Hepatocyte (in vitro differentiated cells): ENCODE measurements around the gene ITSN1. TPM values are rescaled to one million over a fixed set of nuclear protein-coding genes. Genes with fewer than 3 reads are reported as not detected.
A peak's percentile ranks its signal among the peaks of the same experiment; 100 is the strongest.

ENCODE experiments used
- DNase-seq: peaks from one replicate; pipeline ENCODE4 v3.0.0-alpha.2; 2016; ENCODE audit warnings: low spot score
- H2AFZ ChIP-seq: fragments of 200-600 bp; sonication (generic); 2 replicates; pipeline ENCODE4 v1.6.0; 2016; ENCODE audit warnings: antibody characterized with exemption, mild to moderate bottlenecking
- H3K27ac ChIP-seq: fragments of 200-600 bp; sonication (generic); 2 replicates; pipeline ENCODE4 v1.5.1; 2016; ENCODE audit warnings: mild to moderate bottlenecking
- H3K27me3 ChIP-seq: fragments of 200-600 bp; sonication (generic); 2 replicates; pipeline ENCODE4 v1.6.1; 2016
- H3K36me3 ChIP-seq: fragments of 200-600 bp; sonication (generic); replicated peaks from 2 replicates; pipeline ENCODE4 v1.5.1; 2016; ENCODE audit warnings: low read depth; ENCODE audit not compliant: insufficient read depth
- H3K4me1 ChIP-seq: fragments of 200-600 bp; sonication (generic); 2 replicates; pipeline ENCODE4 v1.5.1; 2016; ENCODE audit warnings: mild to moderate bottlenecking, moderate library complexity; ENCODE audit not compliant: insufficient read depth
- H3K4me2 ChIP-seq: fragments of 200-600 bp; sonication (generic); 2 replicates; pipeline ENCODE4 v1.6.0; 2016
- H3K4me3 ChIP-seq: fragments of 200-600 bp; sonication (generic); 2 replicates; pipeline ENCODE4 v1.5.1; 2016; ENCODE audit warnings: mild to moderate bottlenecking
- H3K79me2 ChIP-seq: fragments of 200-600 bp; sonication (generic); 2 replicates; pipeline ENCODE4 v1.6.0; 2017; ENCODE audit warnings: mild to moderate bottlenecking
- H3K9me2 ChIP-seq: fragments of 200-600 bp; sonication (generic); replicated peaks from 2 replicates; pipeline ENCODE4 v1.6.0; 2017; ENCODE audit warnings: mild to moderate bottlenecking; ENCODE audit not compliant: insufficient read depth
- H3K9me3 ChIP-seq: fragments of 200-600 bp; sonication (generic); 2 replicates; pipeline ENCODE4 v1.5.1; 2016; ENCODE audit warnings: low read depth, mild to moderate bottlenecking
- H4K20me1 ChIP-seq: fragments of 200-600 bp; sonication (generic); 2 replicates; pipeline ENCODE4 v1.6.0; 2016; ENCODE audit warnings: mild to moderate bottlenecking; ENCODE audit not compliant: insufficient read depth, poor library complexity, severe bottlenecking
- EZH2 ChIP-seq: fragments of 200-600 bp; sonication (generic); IDR thresholded peaks from 2 replicates; pipeline ENCODE4 v1.6.1; 2016; ENCODE audit warnings: antibody characterized with exemption, mild to moderate bottlenecking, borderline replicate concordance
- EZH2phosphoT487 ChIP-seq: fragments of 200-600 bp; sonication (generic); IDR thresholded peaks from one replicate; pipeline ENCODE4 v1.6.1; 2018; ENCODE audit warnings: antibody characterized with exemption, mild to moderate bottlenecking, low read depth, moderate library complexity; ENCODE audit not compliant: unreplicated experiment, severe bottlenecking
- WGBS: methylation state at CpG from one replicate; pipeline ENCODE4 v1.1.6; 2016; ENCODE audit warnings: low lambda C conversion rate; ENCODE audit errors: missing lambda C conversion rate; 5-methylcytosine and 5-hydroxymethylcytosine counted together
- polyA plus RNA-seq: library from polyadenylated mRNA; unstranded; fragments of >200 nt; fragmentation: Nextera tagmentation; extraction: Ambion mirVana; gene quantifications from 2 replicates; pipeline ENCODE4 v1.2.1, GENCODE V29; 2016
- total RNA-seq: library from RNA; depleted of rRNA; stranded (reverse); fragments of >200 nt; gene quantifications from 2 replicates; pipeline ENCODE4 v1.2.3, GENCODE V29; 2014
- TF ChIP-seq, protein P1 (sequence below): fragments of 200-600 bp; sonication (generic); IDR thresholded peaks from 2 replicates; pipeline ENCODE4 v1.5.1; 2016; ENCODE audit warnings: antibody characterized with exemption, mild to moderate bottlenecking; ENCODE audit not compliant: poor library complexity

The ITSN1 gene
- total and polyA plus RNA-seq, 2 experiments from 2014 or later = 43.6 to 46.0 TPM

DNA sequence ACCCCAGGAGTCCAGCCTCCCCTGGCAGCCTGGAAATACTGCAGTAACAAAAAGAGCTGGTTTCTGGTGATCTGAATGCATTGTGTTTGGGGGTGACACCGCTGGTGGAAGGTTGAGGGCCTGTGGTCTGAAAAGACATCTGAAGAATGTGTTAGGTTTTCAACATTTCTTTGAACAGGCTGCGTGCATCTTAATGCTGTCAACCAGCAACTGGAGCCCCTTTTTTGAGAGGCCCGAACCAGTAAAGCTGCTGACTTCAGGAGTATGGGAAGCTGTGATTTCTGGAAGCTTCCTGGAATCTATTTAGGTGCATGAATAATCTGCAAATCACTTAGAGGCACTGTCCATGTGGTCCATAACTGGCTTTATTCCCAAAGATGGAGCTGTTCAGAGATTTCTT is 256.3 kb downstream of the ITSN1 start:
- no peaks in the 10 kb centered on the region for H4K20me1 ChIP-seq
- 85% methylated on average over 3 of the region's 3 CpGs for WGBS
- H3K4me3 ChIP-seq = no peak overlapping the region
- DNase-seq = no peak
- no peak overlapping the region for H3K27ac ChIP-seq
- H2AFZ ChIP-seq = no peak overlapping the region
- no peaks in the 10 kb centered on the region for H3K9me3 ChIP-seq
- no peaks in the 10 kb centered on the region for H3K79me2 ChIP-seq
- H3K27me3 ChIP-seq = no peaks in the 10 kb centered on the region
- H3K4me1 ChIP-seq = peaks cover 10% of the 10 kb centered on the region
- TF ChIP-seq EZH2phosphoT487 (no peak), EZH2 (no peak)
- TF ChIP-seq, protein P1, sequence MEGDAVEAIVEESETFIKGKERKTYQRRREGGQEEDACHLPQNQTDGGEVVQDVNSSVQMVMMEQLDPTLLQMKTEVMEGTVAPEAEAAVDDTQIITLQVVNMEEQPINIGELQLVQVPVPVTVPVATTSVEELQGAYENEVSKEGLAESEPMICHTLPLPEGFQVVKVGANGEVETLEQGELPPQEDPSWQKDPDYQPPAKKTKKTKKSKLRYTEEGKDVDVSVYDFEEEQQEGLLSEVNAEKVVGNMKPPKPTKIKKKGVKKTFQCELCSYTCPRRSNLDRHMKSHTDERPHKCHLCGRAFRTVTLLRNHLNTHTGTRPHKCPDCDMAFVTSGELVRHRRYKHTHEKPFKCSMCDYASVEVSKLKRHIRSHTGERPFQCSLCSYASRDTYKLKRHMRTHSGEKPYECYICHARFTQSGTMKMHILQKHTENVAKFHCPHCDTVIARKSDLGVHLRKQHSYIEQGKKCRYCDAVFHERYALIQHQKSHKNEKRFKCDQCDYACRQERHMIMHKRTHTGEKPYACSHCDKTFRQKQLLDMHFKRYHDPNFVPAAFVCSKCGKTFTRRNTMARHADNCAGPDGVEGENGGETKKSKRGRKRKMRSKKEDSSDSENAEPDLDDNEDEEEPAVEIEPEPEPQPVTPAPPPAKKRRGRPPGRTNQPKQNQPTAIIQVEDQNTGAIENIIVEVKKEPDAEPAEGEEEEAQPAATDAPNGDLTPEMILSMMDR = no peak
- no peak overlapping the region for H3K4me2 ChIP-seq
- H3K9me2 ChIP-seq = no peaks in the 10 kb centered on the region
- no peaks in the 10 kb centered on the region for H3K36me3 ChIP-seq

DNA sequence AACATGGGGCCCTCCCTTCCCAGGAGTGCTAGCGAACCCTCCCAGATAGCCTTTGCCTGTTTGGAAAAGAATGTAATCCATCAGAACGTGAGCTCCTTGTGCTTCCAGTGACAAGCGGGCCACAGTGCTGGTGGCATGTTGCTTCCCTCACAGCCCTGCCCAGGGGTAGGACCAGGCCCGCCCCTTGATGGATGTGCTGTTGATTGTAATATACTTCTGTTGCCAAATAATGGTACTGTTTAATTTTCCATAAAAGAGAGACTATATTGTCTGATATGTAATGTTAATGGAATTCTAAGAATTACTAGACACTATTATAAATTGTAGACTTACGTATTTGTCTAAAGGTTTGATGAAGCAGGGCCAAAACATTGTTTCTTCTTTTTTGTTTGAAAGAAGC is 256.9 kb downstream of the ITSN1 start:
- 84% methylated on average over 5 of the region's 5 CpGs for WGBS
- no peaks in the 10 kb centered on the region for H3K27me3 ChIP-seq
- no peak overlapping the region for H2AFZ ChIP-seq
- no peaks in the 10 kb centered on the region for H3K36me3 ChIP-seq
- H3K4me2 ChIP-seq = no peak overlapping the region
- no peaks in the 10 kb centered on the region for H3K9me2 ChIP-seq
- DNase-seq = no peak
- H3K4me1 ChIP-seq = peaks cover 5% of the 10 kb centered on the region
- no peaks in the 10 kb centered on the region for H4K20me1 ChIP-seq
- no peaks in the 10 kb centered on the region for H3K79me2 ChIP-seq
- TF ChIP-seq EZH2phosphoT487 (no peak), EZH2 (no peak)
- TF ChIP-seq, protein P1 = no peak
- no peaks in the 10 kb centered on the region for H3K9me3 ChIP-seq
- H3K4me3 ChIP-seq = no peak overlapping the region
- no peak overlapping the region for H3K27ac ChIP-seq

DNA sequence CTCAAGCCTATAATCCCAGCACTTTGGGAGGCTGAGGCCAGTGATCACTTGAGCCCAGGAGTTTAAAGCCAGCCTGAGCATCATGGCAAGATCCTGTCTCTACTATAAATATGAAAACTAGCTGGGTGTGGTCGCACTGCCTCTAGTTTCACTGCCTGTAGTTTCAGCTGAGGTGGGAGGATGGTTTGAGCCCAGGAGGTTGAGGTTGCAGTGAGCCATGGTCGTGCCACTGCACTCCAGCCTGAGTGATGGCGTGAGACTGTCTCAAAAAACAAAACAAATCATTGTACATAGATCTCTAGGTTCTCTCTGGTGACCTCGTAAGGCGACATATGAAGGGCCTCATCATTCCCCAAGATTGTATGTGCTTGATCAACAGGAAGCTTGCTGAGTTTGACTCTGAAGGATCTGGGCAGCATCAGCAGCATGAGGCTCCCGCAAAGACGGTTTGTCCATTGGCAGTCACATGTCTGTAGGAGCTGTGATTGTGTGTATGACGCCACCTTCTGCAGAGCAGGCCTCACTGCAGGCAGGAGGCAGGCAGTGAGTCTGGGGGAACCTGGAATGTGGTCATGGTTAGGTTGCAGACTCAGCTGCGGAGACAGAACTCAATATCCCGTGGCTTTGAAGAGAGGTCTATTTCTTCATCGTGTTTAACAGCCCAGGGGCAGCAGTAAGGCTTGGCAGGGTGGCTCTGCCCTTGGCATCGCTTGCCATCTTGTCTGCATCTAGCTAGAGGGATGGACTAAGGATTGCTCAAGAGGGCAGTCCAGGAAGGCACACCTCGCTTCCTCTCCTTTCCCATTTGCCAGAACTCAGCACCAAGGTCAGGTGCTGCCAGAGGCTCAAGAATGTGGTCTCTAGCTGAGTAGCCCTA is 259.3 kb downstream of the ITSN1 start:
- no peak overlapping the region for H3K4me3 ChIP-seq
- WGBS = 77% methylated on average over 13 of the region's 13 CpGs
- no peaks in the 10 kb centered on the region for H3K9me2 ChIP-seq
- peak; percentile 70 for DNase-seq
- H3K4me2 ChIP-seq = no peak overlapping the region
- H3K27me3 ChIP-seq = no peaks in the 10 kb centered on the region
- no peaks in the 10 kb centered on the region for H3K36me3 ChIP-seq
- TF ChIP-seq, protein P1 = peak; percentile 57
- TF ChIP-seq EZH2phosphoT487 (no peak), EZH2 (no peak)
- H4K20me1 ChIP-seq = no peaks in the 10 kb centered on the region
- H3K79me2 ChIP-seq = no peaks in the 10 kb centered on the region
- no peaks in the 10 kb centered on the region for H3K9me3 ChIP-seq
- H3K4me1 ChIP-seq = no peaks in the 10 kb centered on the region
- H3K27ac ChIP-seq = no peak overlapping the region
- H2AFZ ChIP-seq = no peak overlapping the region
